ENCODE measurements around the gene SGSM2. TPM values are rescaled to one million over a fixed set of nuclear protein-coding genes. Genes with fewer than 3 reads are reported as not detected.

The SGSM2 gene
- polyA plus RNA-seq, 1 donor from 2014 or later: 222 TPM

GRCh38 chr17:2357237-2357636 is 19.9 kb downstream of the SGSM2 start:
- no peaks in the 10 kb centered on the region for H3K27me3 ChIP-seq (ENCODE audit: insufficient read depth, low read depth, low read length)
- H3K9me2 ChIP-seq (ENCODE audit: insufficient read depth, low read length): no peaks in the 10 kb centered on the region
- H2AFZ ChIP-seq (ENCODE audit: low read depth, low read length): no peak overlapping the region
- H3K27ac ChIP-seq (ENCODE audit: low read length): no peak overlapping the region
- no peak overlapping the region for H3K4me3 ChIP-seq (ENCODE audit: low read length)
- H3K9me3 ChIP-seq (ENCODE audit: low read length): no peaks in the 10 kb centered on the region
- H3K4me2 ChIP-seq (ENCODE audit: low read length): no peak overlapping the region
- H3K36me3 ChIP-seq (ENCODE audit: insufficient read depth, low read length): no peaks in the 10 kb centered on the region
- no peak for TF ChIP-seq SMC3 (conservative IDR thresholded peaks at IDR 0.05; ENCODE audit: poor library complexity)
- no peak for TF ChIP-seq MXI1 (conservative IDR thresholded peaks at IDR 0.05; ENCODE audit: poor library complexity, severe bottlenecking)
- TF ChIP-seq, protein P1, sequence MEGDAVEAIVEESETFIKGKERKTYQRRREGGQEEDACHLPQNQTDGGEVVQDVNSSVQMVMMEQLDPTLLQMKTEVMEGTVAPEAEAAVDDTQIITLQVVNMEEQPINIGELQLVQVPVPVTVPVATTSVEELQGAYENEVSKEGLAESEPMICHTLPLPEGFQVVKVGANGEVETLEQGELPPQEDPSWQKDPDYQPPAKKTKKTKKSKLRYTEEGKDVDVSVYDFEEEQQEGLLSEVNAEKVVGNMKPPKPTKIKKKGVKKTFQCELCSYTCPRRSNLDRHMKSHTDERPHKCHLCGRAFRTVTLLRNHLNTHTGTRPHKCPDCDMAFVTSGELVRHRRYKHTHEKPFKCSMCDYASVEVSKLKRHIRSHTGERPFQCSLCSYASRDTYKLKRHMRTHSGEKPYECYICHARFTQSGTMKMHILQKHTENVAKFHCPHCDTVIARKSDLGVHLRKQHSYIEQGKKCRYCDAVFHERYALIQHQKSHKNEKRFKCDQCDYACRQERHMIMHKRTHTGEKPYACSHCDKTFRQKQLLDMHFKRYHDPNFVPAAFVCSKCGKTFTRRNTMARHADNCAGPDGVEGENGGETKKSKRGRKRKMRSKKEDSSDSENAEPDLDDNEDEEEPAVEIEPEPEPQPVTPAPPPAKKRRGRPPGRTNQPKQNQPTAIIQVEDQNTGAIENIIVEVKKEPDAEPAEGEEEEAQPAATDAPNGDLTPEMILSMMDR (IDR thresholded peaks at IDR 0.05; ENCODE audit: poor library complexity, severe bottlenecking): no peak
- no peak for TF ChIP-seq REST (IDR thresholded peaks at IDR 0.05; ENCODE audit: borderline replicate concordance)
- TF ChIP-seq EP300 (conservative IDR thresholded peaks at IDR 0.05; ENCODE audit: poor library complexity, severe bottlenecking): no peak
- no peak for TF ChIP-seq POLR2AphosphoS5 (IDR thresholded peaks at IDR 0.05)
- TF ChIP-seq EZH2 (IDR thresholded peaks at IDR 0.05; ENCODE audit: borderline replicate concordance, insufficient read depth, low read length, poor library complexity, severe bottlenecking): no peak
- no peak for TF ChIP-seq TAF1 (IDR thresholded peaks at IDR 0.05; ENCODE audit: low read depth)
- no peak for TF ChIP-seq RAD21 (conservative IDR thresholded peaks at IDR 0.05)
- no peaks in the 10 kb centered on the region for H3K79me2 ChIP-seq (replicated peaks; ENCODE audit: insufficient read depth, low read length)
- no peaks in the 10 kb centered on the region for H4K20me1 ChIP-seq (ENCODE audit: insufficient read depth)
- no peaks in the 10 kb centered on the region for H3F3A ChIP-seq (ENCODE audit: insufficient read depth, low read length, poor library complexity, severe bottlenecking)
- H3K9ac ChIP-seq (ENCODE audit: low read length): no peak overlapping the region

DNA sequence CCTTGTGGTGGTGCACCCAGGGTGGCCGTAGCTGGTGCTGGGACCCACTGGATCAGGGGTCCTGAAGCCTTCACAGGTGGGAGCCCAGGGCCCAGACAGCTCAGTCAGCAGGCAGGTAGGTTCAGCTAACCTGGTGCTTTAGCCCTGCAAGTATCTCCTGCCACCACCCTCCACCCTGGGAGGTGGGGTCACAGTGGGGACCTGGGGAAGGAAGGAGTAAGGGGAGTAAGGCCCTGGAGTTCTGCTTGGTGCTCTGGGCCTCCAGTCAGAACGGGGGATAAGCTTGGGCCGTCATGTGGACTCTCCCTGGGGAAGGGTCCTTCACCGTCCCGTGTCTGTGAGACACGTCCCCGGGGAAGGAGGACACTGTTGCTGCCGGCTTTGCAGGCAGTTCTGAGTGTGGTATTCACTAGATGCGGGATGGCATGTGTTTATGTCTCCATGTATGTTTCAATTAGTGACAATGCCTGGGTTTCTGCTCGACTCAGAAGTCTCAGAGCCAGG is 20.7 kb downstream of the SGSM2 start:
- no peaks in the 10 kb centered on the region for H3K9me2 ChIP-seq (ENCODE audit: insufficient read depth, low read length)
- no peak overlapping the region for H3K4me2 ChIP-seq (ENCODE audit: low read length)
- no peaks in the 10 kb centered on the region for H3K9me3 ChIP-seq (ENCODE audit: low read length)
- H3K4me3 ChIP-seq (ENCODE audit: low read length): no peak overlapping the region
- TF ChIP-seq, protein P1 (IDR thresholded peaks at IDR 0.05; ENCODE audit: poor library complexity, severe bottlenecking): no peak
- no peak for TF ChIP-seq EP300 (conservative IDR thresholded peaks at IDR 0.05; ENCODE audit: poor library complexity, severe bottlenecking)
- TF ChIP-seq POLR2AphosphoS5 (IDR thresholded peaks at IDR 0.05): no peak
- no peak for TF ChIP-seq MXI1 (conservative IDR thresholded peaks at IDR 0.05; ENCODE audit: poor library complexity, severe bottlenecking)
- no peak for TF ChIP-seq EZH2 (IDR thresholded peaks at IDR 0.05; ENCODE audit: borderline replicate concordance, insufficient read depth, low read length, poor library complexity, severe bottlenecking)
- no peak for TF ChIP-seq TAF1 (IDR thresholded peaks at IDR 0.05; ENCODE audit: low read depth)
- no peak for TF ChIP-seq REST (IDR thresholded peaks at IDR 0.05; ENCODE audit: borderline replicate concordance)
- TF ChIP-seq SMC3 (conservative IDR thresholded peaks at IDR 0.05; ENCODE audit: poor library complexity): no peak
- no peak for TF ChIP-seq RAD21 (conservative IDR thresholded peaks at IDR 0.05)
- no peaks in the 10 kb centered on the region for H4K20me1 ChIP-seq (ENCODE audit: insufficient read depth)
- H3K36me3 ChIP-seq (ENCODE audit: insufficient read depth, low read length): no peaks in the 10 kb centered on the region
- H3K27me3 ChIP-seq (ENCODE audit: insufficient read depth, low read depth, low read length): no peaks in the 10 kb centered on the region
- H3K79me2 ChIP-seq (replicated peaks; ENCODE audit: insufficient read depth, low read length): no peaks in the 10 kb centered on the region
- no peaks in the 10 kb centered on the region for H3F3A ChIP-seq (ENCODE audit: insufficient read depth, low read length, poor library complexity, severe bottlenecking)
- no peak overlapping the region for H2AFZ ChIP-seq (ENCODE audit: low read depth, low read length)
- H3K9ac ChIP-seq (ENCODE audit: low read length): no peak overlapping the region
- no peak overlapping the region for H3K27ac ChIP-seq (ENCODE audit: low read length)
